HEK293 (cell line): ENCODE results near the gene PPP1R3G.

Source experiments
- CTCF ChIA-PET: fragments of 350-600 bp; formaldehyde crosslinking; extraction: SDS; loops from one replicate; lab custom pipeline; 2021; ENCODE audit warnings: antibody characterized with exemption; lab: Yijun Ruan, JAX
- POLR2A ChIA-PET: fragments of 300-600 bp; formaldehyde crosslinking; extraction: SDS; loops from one replicate; lab custom pipeline; 2020; ENCODE audit warnings: antibody characterized with exemption, inconsistent platforms; lab: Yijun Ruan, JAX
- H3K27ac ChIP-seq: fragments of 200-500 bp; sonication (Bioruptor generic); 2 replicates; pipeline ENCODE4 v1.5.1; 2014; ENCODE audit warnings: low read depth, low read length, control low read depth, inconsistent platforms; ENCODE audit errors: extremely low read depth
- H3K36me3 ChIP-seq, 2 experiments: fragments of 200-500 bp in 1 of 2; sonication (Bioruptor generic) in 1 of 2; 1 replicate in 1 of 2; 2 replicates in 1 of 2; pipeline ENCODE4 v1.5.1; 2014 to 2017; ENCODE audit warnings: inconsistent platforms in 2 of 2, low read length in 2 of 2; ENCODE audit not compliant: control insufficient read depth in 2 of 2, insufficient read depth in 1 of 2
- H3K4me1 ChIP-seq: fragments of 200-500 bp; sonication (Bioruptor generic); 2 replicates; pipeline ENCODE4 v1.5.1; 2014; ENCODE audit warnings: mild to moderate bottlenecking, low read length, inconsistent platforms; ENCODE audit not compliant: control insufficient read depth, insufficient read depth
- H3K4me3 ChIP-seq: 2 replicates; pipeline ENCODE4 v1.5.1; 2011; ENCODE audit warnings: low read depth, mild to moderate bottlenecking, control low read depth, low read length, moderate library complexity
- H3K9me3 ChIP-seq: fragments of 200-500 bp; sonication (Bioruptor generic); 2 replicates; pipeline ENCODE4 v1.5.1; 2014; ENCODE audit warnings: low read depth, low read length, inconsistent platforms; ENCODE audit not compliant: control insufficient read depth, insufficient read depth
- HOXC10 ChIP-seq: sonication (generic); formaldehyde crosslinking; IDR thresholded peaks from 2 replicates; pipeline ENCODE4 v1.8.1; 2023; ENCODE audit warnings: mild to moderate bottlenecking, missing genetic modification reagents
- KLF8 ChIP-seq: fragments of 450-650 bp; formaldehyde crosslinking; IDR thresholded peaks from 2 replicates; pipeline ENCODE4 v1.5.1; 2016; ENCODE audit warnings: missing biosample characterization, missing genetic modification characterization
- MEIS1 ChIP-seq: sonication (generic); formaldehyde crosslinking; IDR thresholded peaks from 2 replicates; pipeline ENCODE4 v1.8.1; 2022; ENCODE audit warnings: missing genetic modification reagents, mild to moderate bottlenecking, borderline replicate concordance
- PATZ1 ChIP-seq: fragments of 450-650 bp; formaldehyde crosslinking; IDR thresholded peaks from 2 replicates; pipeline ENCODE4 v1.5.1; 2016; ENCODE audit warnings: missing biosample characterization, missing genetic modification characterization
- TCF7L2 ChIP-seq: IDR thresholded peaks from 2 replicates; pipeline ENCODE4 v1.6.1; 2011; ENCODE audit warnings: low read depth, mild to moderate bottlenecking, inconsistent platforms, low read length, moderate library complexity, borderline replicate concordance
- ZBTB49 ChIP-seq: fragments of 450-650 bp; formaldehyde crosslinking; IDR thresholded peaks from 2 replicates; pipeline ENCODE4 v1.5.1; 2016; ENCODE audit warnings: missing biosample characterization, missing genetic modification characterization, low read depth
- ZFP37 ChIP-seq: fragments of 450-650 bp; formaldehyde crosslinking; IDR thresholded peaks from 2 replicates; pipeline ENCODE4 v1.5.1; 2016; ENCODE audit warnings: missing biosample characterization, missing genetic modification characterization
- ZFP69B ChIP-seq: fragments of 450-650 bp; formaldehyde crosslinking; IDR thresholded peaks from 2 replicates; pipeline ENCODE4 v1.5.1; 2016; ENCODE audit warnings: missing biosample characterization, missing genetic modification characterization
- ZNF138 ChIP-seq: fragments of 450-650 bp; formaldehyde crosslinking; IDR thresholded peaks from 2 replicates; pipeline ENCODE4 v1.5.1; 2016; ENCODE audit warnings: missing biosample characterization, missing genetic modification characterization, borderline replicate concordance
- ZNF169 ChIP-seq: fragments of 450-650 bp; formaldehyde crosslinking; IDR thresholded peaks from 2 replicates; pipeline ENCODE4 v1.5.1; 2016; ENCODE audit warnings: missing biosample characterization, missing genetic modification characterization
- ZNF2 ChIP-seq: fragments of 450-650 bp; formaldehyde crosslinking; IDR thresholded peaks from 2 replicates; pipeline ENCODE4 v1.5.1; 2016; ENCODE audit warnings: missing biosample characterization, missing genetic modification characterization
- ZNF221 ChIP-seq: fragments of 450-650 bp; formaldehyde crosslinking; IDR thresholded peaks from 2 replicates; pipeline ENCODE4 v1.5.1; 2017; ENCODE audit warnings: missing biosample characterization, missing genetic modification characterization, borderline replicate concordance
- ZNF23 ChIP-seq: fragments of 450-650 bp; formaldehyde crosslinking; IDR thresholded peaks from 2 replicates; pipeline ENCODE4 v1.5.1; 2016; ENCODE audit warnings: missing biosample characterization, missing genetic modification characterization, borderline replicate concordance
- ZNF324 ChIP-seq: fragments of 450-650 bp; formaldehyde crosslinking; IDR thresholded peaks from 2 replicates; pipeline ENCODE4 v1.5.1; 2016; ENCODE audit warnings: missing biosample characterization, missing genetic modification characterization
- ZNF423 ChIP-seq: fragments of 450-650 bp; formaldehyde crosslinking; IDR thresholded peaks from 2 replicates; pipeline ENCODE4 v1.5.1; 2016; ENCODE audit warnings: missing biosample characterization, missing genetic modification characterization
- ZNF518A ChIP-seq: fragments of 450-650 bp; formaldehyde crosslinking; conservative IDR thresholded peaks from 2 replicates; pipeline ENCODE4 v1.5.1; 2016; ENCODE audit warnings: low read depth, missing biosample characterization, missing genetic modification characterization
- ZNF580 ChIP-seq: fragments of 450-650 bp; formaldehyde crosslinking; IDR thresholded peaks from 2 replicates; pipeline ENCODE4 v1.5.1; 2016; ENCODE audit warnings: missing biosample characterization, missing genetic modification characterization
- ZNF777 ChIP-seq: fragments of 450-650 bp; formaldehyde crosslinking; IDR thresholded peaks from 2 replicates; pipeline ENCODE4 v1.5.1; 2017; ENCODE audit warnings: missing biosample characterization, missing genetic modification characterization, borderline replicate concordance
- ZNF843 ChIP-seq: fragments of 450-650 bp; formaldehyde crosslinking; IDR thresholded peaks from 2 replicates; pipeline ENCODE4 v1.5.1; 2016; ENCODE audit warnings: missing biosample characterization, missing genetic modification characterization
- TF ChIP-seq, protein P1 (sequence below): fragments of 450-650 bp; formaldehyde crosslinking; IDR thresholded peaks from 2 replicates; pipeline ENCODE4 v1.5.1; 2016; ENCODE audit warnings: missing biosample characterization, missing genetic modification characterization
- TF ChIP-seq, protein P2 (sequence below): fragments of 450-650 bp; formaldehyde crosslinking; IDR thresholded peaks from 2 replicates; pipeline ENCODE4 v1.5.1; 2016; ENCODE audit warnings: missing biosample characterization, missing genetic modification characterization, borderline replicate concordance
- TF ChIP-seq, protein P3 (sequence below): IDR thresholded peaks from 2 replicates; pipeline ENCODE4 v1.6.1; 2011; ENCODE audit warnings: mild to moderate bottlenecking, low read depth, low read length, borderline replicate concordance

The PPP1R3G gene

GRCh38 chr6:5072440-5072839, 12.7 kb upstream of the PPP1R3G start (continued):
- TF ChIP-seq, protein P1, sequence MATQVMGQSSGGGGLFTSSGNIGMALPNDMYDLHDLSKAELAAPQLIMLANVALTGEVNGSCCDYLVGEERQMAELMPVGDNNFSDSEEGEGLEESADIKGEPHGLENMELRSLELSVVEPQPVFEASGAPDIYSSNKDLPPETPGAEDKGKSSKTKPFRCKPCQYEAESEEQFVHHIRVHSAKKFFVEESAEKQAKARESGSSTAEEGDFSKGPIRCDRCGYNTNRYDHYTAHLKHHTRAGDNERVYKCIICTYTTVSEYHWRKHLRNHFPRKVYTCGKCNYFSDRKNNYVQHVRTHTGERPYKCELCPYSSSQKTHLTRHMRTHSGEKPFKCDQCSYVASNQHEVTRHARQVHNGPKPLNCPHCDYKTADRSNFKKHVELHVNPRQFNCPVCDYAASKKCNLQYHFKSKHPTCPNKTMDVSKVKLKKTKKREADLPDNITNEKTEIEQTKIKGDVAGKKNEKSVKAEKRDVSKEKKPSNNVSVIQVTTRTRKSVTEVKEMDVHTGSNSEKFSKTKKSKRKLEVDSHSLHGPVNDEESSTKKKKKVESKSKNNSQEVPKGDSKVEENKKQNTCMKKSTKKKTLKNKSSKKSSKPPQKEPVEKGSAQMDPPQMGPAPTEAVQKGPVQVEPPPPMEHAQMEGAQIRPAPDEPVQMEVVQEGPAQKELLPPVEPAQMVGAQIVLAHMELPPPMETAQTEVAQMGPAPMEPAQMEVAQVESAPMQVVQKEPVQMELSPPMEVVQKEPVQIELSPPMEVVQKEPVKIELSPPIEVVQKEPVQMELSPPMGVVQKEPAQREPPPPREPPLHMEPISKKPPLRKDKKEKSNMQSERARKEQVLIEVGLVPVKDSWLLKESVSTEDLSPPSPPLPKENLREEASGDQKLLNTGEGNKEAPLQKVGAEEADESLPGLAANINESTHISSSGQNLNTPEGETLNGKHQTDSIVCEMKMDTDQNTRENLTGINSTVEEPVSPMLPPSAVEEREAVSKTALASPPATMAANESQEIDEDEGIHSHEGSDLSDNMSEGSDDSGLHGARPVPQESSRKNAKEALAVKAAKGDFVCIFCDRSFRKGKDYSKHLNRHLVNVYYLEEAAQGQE = no peak
- no peak for TF ChIP-seq ZNF423
- no peak for TF ChIP-seq KLF8 (tag by site-specific recombination)
- TF ChIP-seq, protein P2, sequence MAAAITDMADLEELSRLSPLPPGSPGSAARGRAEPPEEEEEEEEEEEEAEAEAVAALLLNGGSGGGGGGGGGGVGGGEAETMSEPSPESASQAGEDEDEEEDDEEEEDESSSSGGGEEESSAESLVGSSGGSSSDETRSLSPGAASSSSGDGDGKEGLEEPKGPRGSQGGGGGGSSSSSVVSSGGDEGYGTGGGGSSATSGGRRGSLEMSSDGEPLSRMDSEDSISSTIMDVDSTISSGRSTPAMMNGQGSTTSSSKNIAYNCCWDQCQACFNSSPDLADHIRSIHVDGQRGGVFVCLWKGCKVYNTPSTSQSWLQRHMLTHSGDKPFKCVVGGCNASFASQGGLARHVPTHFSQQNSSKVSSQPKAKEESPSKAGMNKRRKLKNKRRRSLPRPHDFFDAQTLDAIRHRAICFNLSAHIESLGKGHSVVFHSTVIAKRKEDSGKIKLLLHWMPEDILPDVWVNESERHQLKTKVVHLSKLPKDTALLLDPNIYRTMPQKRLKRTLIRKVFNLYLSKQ (tag by site-specific recombination) = no peak
- TF ChIP-seq, protein P3, sequence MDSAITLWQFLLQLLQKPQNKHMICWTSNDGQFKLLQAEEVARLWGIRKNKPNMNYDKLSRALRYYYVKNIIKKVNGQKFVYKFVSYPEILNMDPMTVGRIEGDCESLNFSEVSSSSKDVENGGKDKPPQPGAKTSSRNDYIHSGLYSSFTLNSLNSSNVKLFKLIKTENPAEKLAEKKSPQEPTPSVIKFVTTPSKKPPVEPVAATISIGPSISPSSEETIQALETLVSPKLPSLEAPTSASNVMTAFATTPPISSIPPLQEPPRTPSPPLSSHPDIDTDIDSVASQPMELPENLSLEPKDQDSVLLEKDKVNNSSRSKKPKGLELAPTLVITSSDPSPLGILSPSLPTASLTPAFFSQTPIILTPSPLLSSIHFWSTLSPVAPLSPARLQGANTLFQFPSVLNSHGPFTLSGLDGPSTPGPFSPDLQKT = no peak
- TF ChIP-seq ZNF843 (tag by site-specific recombination) = no peak
- TF ChIP-seq TCF7L2 = no peak
- TF ChIP-seq ZNF580 (tag by site-specific recombination) = no peak
- TF ChIP-seq ZBTB49 = no peak
- no peak for TF ChIP-seq MEIS1 (CRISPR knock-in tag)
- TF ChIP-seq ZNF169 (tag by site-specific recombination) = no peak

GRCh38 chr6:5073992-5074391, 11.1 kb upstream of the PPP1R3G start:
- no peaks in the 10 kb centered on the region for H3K36me3 ChIP-seq
- no peaks in the 10 kb centered on the region for H3K9me3 ChIP-seq
- CTCF ChIA-PET = no interaction called here
- H3K4me3 ChIP-seq = no peak overlapping the region
- H3K27ac ChIP-seq = no peak overlapping the region
- POLR2A ChIA-PET = no interaction called here
- no peaks in the 10 kb centered on the region for H3K4me1 ChIP-seq
- TF ChIP-seq ZNF23 = no peak
- no peak for TF ChIP-seq ZNF2
- no peak for TF ChIP-seq PATZ1
- no peak for TF ChIP-seq ZNF518A (tag by site-specific recombination)
- no peak for TF ChIP-seq ZFP69B (tag by site-specific recombination)
- TF ChIP-seq ZNF221 (tag by site-specific recombination) = no peak
- TF ChIP-seq HOXC10 (CRISPR knock-in tag) = no peak
- TF ChIP-seq ZNF777 (tag by site-specific recombination) = no peak
- TF ChIP-seq ZNF138 (tag by site-specific recombination) = no peak
- TF ChIP-seq ZFP37 (tag by site-specific recombination) = no peak
- no peak for TF ChIP-seq ZNF324 (tag by site-specific recombination)
